NCI-H2081 treated with DMSO at 0.1 percent for 48 hours (cell line): ENCODE results near the gene PER1.
A peak's percentile ranks its signal among the peaks of the same experiment; 100 is the strongest.

Experiments used
- DNase-seq: peaks from one replicate; lab custom pipeline; 2025; lab: John Stamatoyannopoulos, UW

The PER1 gene

DNA sequence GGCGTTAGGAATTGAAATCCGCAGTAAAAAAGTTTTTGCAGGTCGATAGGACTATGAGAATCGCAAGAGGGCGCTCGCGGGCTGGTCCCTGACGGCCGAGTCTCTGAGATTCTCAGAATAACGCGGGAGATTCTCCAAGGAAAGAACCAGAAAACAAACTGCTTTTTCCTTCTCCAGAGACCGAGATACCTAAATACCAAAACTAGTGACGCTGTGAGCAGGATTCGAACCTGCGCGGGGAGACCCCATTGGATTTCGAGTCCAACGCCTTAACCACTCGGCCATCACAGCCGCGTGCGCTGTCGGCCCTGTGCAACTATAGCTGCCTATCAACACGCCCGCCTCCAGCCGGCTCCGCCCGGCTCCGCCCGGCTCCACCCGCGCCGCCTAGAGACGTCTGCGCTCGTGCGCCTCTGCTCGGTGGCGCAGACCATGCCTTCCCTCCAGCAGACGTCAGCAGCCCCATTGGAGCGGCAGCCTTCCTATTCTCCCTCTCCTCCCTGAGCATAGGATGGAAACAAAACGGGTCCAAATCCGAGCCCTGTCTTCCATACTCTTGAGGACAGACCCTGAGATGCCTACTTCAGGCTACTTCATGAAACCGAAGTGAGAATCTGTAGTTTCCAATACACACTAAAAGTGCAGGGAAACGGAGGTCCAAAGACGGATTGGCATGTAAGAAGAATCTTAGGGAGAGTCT, 13.4 kb downstream of the PER1 start:
- DNase-seq: peak; percentile 93

DNA sequence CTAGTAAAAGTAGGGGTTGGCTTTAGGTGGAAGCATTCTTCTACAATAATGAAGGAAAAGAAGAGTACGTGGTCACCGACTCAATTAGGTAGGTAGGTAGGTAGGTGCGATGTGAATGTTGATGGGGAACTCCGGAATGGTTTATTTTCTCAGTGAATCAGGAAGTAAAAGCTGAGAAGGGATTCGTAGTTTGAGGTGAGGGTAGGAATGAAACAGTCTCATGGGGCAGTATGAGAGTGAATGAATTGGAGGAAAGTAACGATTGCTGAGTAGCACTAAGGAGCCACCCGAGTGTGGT, 13.9 kb downstream of the PER1 start:
- no peak for DNase-seq

DNA sequence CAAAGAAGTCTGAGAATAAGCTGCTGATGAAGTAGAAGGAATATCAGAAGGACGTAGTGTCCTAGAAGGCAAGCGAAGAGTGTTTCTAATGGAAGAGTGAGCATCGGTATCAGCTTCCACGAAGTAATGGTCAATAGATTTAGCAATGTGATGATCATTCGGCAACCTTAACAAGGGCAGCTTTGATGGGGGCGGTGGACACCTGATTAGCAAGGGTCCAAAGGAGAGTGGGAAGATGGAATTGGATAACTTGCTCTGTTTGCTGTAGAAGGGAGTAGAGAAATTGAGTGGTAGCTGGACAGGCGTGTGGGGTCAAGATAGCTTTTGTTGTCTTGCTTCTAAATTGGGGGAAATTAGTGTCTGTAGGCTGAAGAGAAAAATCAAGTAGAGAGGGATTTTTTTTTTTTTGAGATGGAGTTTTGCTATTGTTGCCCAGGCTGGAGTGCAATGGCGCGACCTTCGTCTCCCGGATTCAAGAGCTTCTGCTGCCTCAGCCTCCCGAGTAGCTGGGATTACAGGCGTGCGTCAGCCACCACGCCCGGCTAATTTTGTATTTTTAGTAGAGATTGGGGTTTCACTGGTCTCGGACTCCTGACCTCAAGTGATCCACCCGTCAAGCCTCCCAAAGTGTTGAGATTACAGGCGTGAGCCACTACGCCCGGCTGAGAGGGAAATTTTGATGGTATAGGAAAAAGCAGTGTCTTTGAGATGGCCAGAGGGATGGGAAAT, 14.4 kb downstream of the PER1 start:
- DNase-seq: no peak

DNA sequence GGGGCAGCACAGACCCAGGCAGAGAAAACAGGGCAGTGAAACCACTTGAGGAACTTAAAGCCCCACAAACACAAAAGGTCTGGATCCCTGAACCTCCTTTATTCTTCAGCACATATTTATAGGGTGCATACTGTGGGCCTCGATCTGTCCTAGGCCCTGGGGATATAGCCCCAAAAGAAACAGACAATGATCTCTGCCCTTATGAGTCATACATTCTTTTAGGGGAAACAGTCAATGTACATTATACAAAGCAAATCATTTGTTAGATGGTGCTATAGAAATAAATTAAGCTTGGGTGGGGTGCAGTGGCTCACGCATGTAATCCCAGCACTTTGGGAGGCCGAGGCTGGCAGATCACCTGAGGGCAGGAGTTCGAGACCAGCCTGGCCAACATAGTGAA, 18.3 kb downstream of the PER1 start:
- DNase-seq: no peak

DNA sequence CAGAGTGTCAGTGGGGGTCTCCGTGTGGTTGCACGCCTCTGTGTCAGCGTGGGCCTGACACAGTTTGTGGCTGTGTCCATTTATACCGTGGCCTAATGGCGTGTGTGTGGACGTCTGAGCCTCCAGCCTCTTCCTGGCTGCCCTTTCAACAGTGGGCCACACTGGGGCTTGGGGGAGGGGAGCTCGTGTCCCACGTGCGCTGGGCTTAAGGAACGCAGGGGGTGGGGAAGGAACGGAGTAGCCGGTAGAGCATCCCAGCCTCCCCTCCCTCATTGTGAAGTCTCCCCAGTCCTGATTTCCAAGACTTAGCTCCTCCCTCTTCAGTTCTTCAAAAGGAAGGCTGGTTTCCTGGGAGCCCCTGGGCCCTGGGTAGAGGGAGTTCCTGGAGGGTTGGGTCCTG, 18.8 kb downstream of the PER1 start:
- DNase-seq: no peak

DNA sequence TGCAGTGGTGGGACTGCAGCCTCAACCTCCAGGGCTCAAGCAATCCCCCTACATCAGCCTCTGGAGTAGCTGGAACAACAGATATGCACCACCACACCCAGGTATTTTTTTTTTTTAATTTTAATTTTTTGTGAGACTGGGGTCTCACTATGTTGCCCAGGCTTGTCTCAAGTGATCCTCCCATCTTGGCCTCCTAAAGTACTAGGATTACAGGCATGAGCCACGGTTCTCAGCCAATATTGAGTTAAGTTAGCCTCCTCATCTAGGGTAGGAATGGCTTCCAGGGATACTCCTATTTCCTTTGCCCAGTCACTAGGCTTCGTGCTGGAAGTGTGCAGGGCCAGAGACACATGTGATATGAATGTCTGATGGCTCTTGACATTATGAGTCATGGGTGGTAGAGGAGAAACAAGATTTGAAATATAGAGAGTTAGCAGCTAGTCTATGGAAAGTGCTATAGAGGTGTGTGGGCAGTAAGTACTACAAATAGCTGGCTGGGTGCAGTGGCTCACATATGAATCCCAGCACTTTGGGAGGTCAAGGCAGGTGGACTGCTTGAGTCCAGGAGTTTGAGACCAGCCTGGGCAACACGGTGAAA, 20.3 kb downstream of the PER1 start:
- no peak for DNase-seq

DNA sequence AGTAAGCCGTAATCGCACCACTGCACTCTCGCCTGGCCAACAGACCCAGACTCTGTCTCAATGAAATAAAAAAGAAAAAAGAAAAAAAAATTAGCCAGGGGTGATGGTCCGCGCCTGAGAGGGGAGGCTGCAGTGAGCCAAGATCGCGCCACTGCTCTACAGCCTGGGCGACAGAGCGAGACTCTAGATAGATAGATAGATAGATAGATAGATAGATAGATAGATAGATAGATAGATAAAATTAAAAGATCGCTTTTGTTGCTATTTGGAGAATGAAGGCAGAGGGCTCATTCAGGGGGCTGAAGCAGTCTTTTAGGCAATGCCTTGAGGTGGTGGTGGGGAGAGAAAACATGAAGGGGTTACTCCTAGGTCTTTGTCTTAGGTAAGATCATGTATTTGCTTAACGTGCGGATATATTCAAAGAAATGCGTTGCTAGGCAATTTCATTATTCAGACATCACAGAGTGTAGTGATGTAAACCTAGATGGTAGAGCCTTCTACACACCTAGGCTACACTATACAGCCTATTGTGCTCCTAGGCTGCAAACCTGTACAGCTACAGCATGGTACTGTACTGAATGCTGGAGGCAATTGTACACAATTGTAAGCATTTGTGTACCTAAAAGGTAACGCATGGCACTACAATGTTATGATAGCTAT, 23.9 kb downstream of the PER1 start:
- DNase-seq: no peak

DNA sequence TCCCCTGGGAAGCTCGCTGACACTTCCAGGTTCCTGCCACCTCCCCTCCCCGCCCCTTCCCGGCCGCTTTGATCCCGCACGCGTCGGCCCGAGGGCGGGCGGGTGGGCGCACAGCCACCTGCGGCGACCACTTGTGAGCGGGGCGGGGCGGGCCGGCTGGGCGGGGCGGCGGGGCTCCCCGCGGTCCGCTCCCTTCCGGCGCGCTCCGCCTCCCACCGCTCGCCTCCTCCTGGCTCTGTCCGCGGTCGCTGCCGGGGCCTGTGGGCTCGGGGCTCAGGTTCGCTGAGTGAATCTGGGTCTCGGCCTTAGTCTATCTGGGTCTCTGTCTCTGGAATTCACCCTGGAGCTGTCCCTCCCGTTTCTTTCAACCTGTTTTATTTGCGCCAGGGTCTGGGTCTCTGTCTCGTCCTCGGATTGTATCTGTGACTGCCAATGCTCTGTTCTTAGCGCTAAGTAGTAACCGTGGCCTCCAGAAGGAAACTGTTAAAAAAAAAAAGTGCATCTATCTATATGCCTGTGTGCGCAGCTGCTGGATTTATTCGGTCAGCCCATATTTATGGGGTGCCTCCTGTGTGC, 25.6 kb downstream of the PER1 start:
- DNase-seq: no peak

DNA sequence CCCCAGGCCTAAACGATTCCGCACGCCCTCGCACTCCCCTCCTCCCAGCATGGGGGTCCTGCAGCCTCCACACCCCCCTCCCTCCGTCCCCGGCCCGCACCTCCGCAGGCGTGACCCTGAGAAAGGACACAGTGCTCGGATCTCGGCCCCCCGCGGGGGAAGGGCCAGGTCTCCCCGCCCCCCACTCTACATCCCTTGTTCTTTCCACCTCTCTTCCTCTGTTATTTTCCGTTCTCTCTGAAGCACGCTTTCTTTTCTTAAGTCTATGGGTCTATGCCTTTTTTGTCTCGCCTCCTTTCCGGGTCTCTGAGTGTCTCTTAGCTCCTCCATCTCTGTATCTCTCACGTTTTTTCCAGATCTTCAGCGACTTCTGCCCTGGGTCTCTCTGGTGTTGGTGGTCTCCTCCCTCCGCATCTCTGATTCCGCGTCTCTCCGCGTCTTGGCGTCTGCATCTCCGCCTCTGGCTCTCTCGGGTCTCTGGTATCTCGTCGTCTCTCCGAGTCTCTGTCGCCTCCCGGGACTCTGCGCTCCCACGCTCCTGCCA, 26.2 kb downstream of the PER1 start:
- DNase-seq: no peak

DNA sequence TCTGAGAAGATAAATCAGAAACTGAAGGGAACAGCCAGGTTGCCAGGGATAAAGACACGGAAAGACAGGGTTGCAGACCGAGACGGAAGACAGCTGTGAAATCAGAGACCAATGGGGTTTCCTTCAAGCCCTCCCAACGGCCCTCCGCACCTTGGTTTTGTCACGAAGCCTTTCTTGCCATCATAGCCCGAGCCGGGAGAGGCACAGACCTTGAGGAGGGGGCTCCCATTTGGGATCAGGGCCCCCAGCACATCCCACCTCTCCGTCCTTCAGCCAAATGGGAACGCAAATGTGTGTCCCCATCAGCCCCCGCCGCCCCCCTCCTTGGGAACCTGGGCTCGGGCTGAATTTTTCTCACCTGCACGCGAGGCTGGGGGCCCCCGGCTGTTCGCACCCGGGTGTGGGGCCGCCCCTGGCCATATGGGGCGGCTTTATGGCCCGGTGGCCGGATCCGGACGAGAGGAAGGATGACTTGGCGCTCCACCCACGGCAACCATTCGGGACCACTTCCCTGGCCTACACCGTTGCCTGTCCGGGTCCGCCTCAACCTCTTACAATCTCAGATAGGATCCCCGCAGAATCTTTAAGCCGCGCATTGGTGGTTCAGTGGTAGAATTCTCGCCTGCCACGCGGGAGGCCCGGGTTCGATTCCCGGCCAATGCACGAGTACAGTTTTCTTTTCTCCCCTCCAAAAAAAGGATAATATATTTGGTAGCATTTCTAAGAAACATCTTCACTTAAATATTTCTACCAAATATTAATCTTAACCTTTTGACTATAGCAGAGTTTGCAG, 26.9 kb downstream of the PER1 start:
- no peak for DNase-seq

DNA sequence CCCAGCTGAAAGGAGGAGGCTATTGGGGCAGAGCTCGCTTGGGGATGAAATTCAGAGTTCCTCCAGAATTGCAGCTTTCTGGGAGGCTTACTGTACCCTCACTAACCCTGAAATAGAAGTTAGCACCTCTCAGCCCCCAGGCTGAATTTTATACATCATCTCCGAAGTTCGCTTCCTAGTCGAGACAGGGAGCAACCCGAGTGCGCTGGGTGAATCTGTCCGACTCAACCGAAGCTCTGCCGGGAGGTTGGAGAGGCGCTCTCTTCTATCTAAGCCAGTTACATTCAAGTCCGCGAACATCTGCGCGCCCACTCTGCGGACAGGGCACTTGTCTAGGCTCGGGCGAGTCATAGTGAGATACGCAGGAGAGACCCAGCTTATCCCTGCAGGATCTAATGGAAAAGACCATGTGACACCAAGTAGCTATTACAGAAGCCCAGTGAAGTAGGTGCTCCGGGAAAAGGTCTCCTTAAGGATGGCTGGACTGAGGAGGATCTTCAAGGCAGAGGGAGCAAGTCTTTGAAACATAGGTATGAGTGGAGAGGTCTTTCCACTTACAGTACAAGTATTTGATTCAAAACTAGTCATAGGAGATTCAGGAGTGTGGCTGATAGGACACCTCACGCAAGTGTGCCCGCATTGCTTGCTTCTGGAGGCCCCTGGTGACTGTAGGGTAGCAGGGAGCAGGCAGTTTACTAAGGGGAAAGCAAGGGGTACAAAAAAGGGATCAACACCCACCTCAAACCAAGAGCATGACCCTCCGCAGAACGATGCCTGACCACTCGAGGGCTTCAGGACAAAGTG, 27.7 kb downstream of the PER1 start:
- DNase-seq: no peak

DNA sequence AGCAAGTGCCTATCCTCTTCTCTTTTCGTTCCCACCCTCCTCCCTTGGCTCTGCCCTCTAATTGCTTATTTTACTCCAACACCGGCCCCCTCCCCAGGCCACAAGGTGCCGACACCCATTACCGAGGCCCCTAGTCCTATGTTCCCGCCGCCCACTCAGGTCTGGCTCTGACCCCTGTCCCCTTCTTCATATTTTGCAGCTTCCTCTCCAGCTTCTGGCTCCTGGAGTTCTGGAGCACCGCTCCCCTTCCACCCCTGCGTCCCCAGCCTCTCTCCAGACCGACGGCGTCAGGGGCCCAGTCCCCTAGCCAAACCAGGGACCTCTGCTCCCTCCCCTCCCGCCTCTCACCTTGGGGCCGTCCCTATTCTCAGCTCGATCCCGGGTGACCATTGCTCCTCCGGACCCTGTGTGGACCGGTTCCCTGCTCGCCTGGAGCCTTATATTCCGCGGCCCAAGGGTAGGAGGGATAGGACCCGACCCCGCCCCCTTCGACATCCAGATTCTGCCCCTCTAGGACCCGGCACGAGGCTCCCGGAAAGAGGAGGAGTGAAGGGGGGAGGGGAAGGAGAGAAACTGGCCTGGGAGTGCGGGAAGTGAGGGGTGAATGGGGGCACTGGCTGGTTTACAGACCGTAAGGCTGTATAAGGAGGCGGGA, 28.4 kb downstream of the PER1 start, which contains the start of gene HES7:
TSS of gene HES7 (minus strand) at position 412 of the 655 bp plus-strand sequence. CDS start at position 390, 22 bp downstream.
- DNase-seq: no peak

DNA sequence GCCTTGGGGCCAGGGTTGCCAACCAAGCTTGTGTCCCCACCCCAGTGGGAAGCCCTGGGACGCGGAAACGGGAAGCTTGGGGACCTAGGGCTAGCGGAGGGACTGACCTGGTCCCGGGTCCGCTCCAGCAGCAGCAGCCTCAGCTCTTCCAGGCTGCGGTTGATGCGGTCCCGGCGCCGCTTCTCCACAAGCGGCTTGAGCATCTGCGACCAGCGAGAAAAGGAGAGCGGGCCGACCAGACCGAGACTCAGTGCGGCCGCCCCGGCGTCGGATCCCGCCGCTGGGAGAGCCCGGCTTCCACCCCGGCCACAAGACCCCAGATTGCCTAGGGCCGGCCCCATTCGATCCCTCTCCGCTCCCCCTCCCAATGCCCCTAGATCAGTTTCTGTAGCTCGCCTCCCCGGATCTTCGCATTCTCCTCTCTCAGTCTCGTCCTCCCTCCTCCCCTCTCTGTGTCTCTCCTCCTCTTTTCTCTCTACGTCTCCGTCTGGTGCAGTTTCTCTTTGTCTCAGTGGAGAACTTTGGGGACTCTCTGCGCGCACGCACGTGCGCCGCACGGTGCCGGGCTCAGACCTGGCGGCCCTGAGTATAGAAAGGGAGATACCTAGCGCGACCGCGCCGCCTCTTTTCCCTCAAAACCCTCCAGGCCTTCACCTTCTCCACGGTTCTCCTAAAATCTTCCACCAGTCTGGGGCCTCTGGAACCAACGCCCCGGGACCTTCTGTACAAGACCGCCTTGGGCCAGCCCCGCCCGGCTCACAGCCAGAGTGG, 29.1 kb downstream of the PER1 start:
- no peak for DNase-seq

DNA sequence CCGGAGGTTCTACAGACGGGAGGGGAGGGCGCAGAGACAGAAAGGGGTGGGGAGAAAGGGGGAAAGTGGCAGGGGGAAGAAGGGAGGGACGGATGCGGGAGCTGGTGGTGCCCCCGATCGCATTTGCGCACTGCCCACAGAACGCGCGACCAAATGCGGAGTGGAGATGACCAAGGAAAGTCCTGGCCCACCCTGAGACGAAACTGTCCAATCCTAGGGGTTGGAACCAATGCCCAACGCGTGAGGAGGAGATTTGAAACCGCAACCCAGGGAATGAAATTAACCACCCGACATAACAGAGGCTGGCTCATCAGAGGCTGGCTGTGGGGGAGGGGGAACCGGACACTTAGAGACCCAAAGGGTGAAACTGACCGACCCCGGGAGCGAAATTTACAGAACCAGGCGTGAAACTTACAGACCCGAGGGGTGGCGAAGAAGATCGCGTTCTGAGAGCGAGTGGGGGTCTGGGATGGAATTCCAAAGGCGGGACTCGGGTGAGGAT, 29.7 kb downstream of the PER1 start:
- DNase-seq: no peak

DNA sequence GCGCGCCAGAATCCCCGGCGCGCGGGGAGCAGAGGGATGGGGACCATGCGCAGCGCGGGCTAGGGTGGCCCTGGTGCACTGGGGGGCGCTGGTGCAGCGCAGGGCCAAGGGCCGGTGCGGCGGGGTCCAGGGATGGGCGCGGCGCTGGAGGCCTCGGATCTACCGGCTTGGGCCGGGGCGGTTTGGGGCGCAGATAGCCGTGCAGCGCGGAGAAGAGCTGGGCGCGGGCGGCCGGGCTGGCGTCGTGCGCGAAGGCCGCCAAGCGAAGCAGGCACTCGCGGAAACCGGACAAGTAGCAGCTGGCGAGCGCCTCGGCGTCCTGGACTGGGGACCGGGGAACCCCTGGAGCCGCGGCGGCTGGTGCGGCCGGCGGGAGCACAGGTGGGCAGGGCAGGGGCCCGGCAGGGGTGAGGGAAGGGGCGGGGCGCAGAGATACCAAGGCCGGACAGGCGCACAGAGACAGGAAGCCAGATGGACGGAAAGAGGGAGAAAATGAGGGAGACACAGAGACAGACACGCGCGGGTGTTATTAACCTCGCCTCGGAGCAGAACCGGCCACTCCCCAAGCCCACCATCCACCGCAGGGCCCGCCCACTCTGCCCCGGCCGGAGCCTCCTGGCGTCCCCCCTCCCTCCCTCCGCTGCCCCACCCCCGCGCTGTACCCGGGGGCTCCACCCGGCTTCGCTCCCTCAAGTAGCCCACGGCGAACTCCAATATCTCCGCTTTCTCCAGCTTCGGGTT, 30.4 kb downstream of the PER1 start:
- DNase-seq: no peak

DNA sequence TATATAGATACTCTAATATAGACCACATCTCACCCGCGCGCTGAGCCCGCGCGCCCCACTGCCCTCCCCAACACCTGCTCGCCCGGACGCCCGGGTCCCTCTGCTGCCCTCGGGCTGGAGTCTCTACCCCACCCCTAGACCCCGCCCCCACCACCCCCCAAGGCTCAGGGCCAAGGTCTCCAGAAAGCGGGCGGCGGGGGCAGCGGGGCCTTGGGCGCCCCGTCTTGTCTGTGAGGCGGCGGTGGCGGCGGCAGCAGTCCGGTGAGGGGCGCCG, 30.9 kb downstream of the PER1 start:
- DNase-seq: no peak

DNA sequence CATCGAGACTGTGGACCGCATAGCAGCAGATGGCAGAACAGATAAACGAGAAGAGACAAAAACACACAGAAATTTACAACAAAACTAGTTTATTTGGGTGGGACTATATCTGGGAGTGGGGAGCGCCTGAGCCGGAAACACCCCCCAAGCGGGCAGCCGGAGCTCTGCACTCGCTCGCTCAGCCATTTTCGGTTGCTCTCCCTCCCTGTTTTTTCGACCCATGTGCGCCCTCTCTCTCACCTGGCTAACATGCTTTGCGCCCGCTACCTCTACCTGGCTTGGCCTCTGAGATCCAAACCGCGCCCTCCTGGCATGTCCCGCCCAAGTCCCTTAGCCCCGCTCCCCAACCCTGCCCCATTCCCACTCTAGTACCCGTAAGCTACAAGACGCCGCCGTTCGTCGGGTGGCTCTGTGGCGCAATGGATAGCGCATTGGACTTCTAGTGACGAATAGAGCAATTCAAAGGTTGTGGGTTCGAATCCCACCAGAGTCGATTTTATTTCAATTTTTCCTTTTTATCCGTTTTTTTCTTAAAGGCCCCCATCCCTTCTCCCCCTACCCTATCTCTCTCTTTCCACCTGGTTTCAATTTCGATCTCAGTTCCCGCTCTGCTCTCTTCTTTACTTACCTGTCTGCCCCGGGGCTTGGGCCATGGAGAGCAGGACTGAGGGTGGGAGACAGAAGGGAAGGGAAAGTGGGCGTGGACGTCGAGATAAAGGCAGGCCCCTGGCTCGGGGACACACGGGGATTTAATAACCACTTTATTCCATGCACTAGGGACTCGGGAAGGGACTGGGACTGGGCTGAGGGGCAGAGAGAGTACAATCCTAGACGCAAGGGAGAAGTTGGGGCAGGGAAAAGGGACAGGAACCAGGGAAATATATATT, 31.4 kb downstream of the PER1 start:
- DNase-seq: no peak
